Tongue (tissue), 2 donors: Measurements from ENCODE around the gene ATG2A. TPM values are rescaled to one million over a fixed set of nuclear protein-coding genes. Genes with fewer than 3 reads are reported as not detected.

Experiments used
- DNase-seq: peaks from one replicate; pipeline ENCODE4 v3.0.0-alpha.2; 2015
- total RNA-seq: library from RNA; depleted of rRNA; stranded (reverse); fragments of >200 nt; gene quantifications from one replicate; pipeline ENCODE4 v1.2.3, GENCODE V29; 2014

Gene ATG2A
- total RNA-seq, 1 donor from 2014 or later: 13.3 TPM

GRCh38 chr11:64923944-64924909 is 7.2 kb upstream of the ATG2A start, which contains the start of gene PPP2R5B:
TSS of gene PPP2R5B (plus strand) at chr11:64924689. CDS start at chr11:64925735, 1,046 bp downstream.
- DNase-seq: peak; percentile 96

GRCh38 chr11:64923151-64923661 is 6.2 kb upstream of the ATG2A start:
- no peak for DNase-seq

GRCh38 chr11:64921384-64921783 is 4.4 kb upstream of the ATG2A start:
- no peak for DNase-seq

- no peak for DNase-seq
Measured at GRCh38 chr11:64920124-64920523, 3.1 kb upstream of the ATG2A start.

GRCh38 chr11:64919627-64920026 is 2.6 kb upstream of the ATG2A start:
- no peak for DNase-seq

- DNase-seq: peak; percentile 50
Measured at GRCh38 chr11:64918017-64918416, 1.0 kb upstream of the ATG2A start.

- no peak for DNase-seq
Measured at GRCh38 chr11:64917663-64917995, 620 bp upstream of the ATG2A start.

- peak; percentile 39 for DNase-seq
Measured at GRCh38 chr11:64916040-64916774, 802 bp downstream of the ATG2A start.

- DNase-seq: no peak
Measured at GRCh38 chr11:64915376-64915887, 1.6 kb downstream of the ATG2A start.

GRCh38 chr11:64914123-64914522 is 2.9 kb downstream of the ATG2A start:
- DNase-seq: no peak

GRCh38 chr11:64913171-64913727 is 3.8 kb downstream of the ATG2A start:
- DNase-seq: no peak

GRCh38 chr11:64911689-64912088 is 5.3 kb downstream of the ATG2A start:
- DNase-seq: no peak

- DNase-seq: no peak
Measured at GRCh38 chr11:64911142-64911541, 5.9 kb downstream of the ATG2A start.

- no peak for DNase-seq
Measured at GRCh38 chr11:64910451-64911093, 6.4 kb downstream of the ATG2A start.

- DNase-seq: no peak
Measured at GRCh38 chr11:64909653-64910343, 7.2 kb downstream of the ATG2A start.

GRCh38 chr11:64908766-64909165 is 8.2 kb downstream of the ATG2A start:
- DNase-seq: no peak

GRCh38 chr11:64906314-64906635 is 10.7 kb downstream of the ATG2A start:
- no peak for DNase-seq

- no peak for DNase-seq
Measured at GRCh38 chr11:64905516-64906313, 11.3 kb downstream of the ATG2A start.

GRCh38 chr11:64903291-64903833 is 13.6 kb downstream of the ATG2A start:
- DNase-seq: no peak
